SK-N-SH (cell line): ENCODE data around the gene SV2A. TPM values are rescaled to one million over a fixed set of nuclear protein-coding genes. Genes with fewer than 3 reads are reported as not detected.
A peak's percentile ranks its signal among the peaks of the same experiment; 100 is the strongest.

Source experiments
- CTCF ChIA-PET: fragments of 300-600, 350-600 bp; formaldehyde crosslinking; extraction: SDS; loops from one replicate; lab custom pipeline; 2021; lab: Yijun Ruan, JAX
- POLR2A ChIA-PET: fragments of 350-600 bp; sonication (Branson Sonifier 250); formaldehyde crosslinking; extraction: SDS; loops from one replicate; lab custom pipeline; 2020; ENCODE audit warnings: antibody characterized with exemption, inconsistent platforms; lab: Yijun Ruan, JAX
- DNase-seq: peaks from one replicate; pipeline ENCODE4 v3.0.0; 2012
- H2AFZ ChIP-seq: fragments of 200-600 bp; sonication (generic); 2 replicates; pipeline ENCODE4 v1.8.1; 2016; ENCODE audit warnings: antibody characterized with exemption, mild to moderate bottlenecking, low read depth
- H3F3A ChIP-seq: fragments of 200-600 bp; sonication (generic); replicated peaks from 2 replicates; pipeline ENCODE3; 2016; ENCODE audit warnings: antibody characterized with exemption, mild to moderate bottlenecking; ENCODE audit not compliant: insufficient read depth
- H3K27ac ChIP-seq, 2 experiments: fragments of 200-500 bp in 1 of 2; fragments of 200-600 bp in 1 of 2; sonication (Bioruptor generic) in 1 of 2; sonication (generic), shearing (Covaris generic) in 1 of 2; 2 replicates each; pipeline versions ENCODE4 v1.5.1 to v1.6.1; 2014 to 2016; ENCODE audit warnings: low read depth in 2 of 2, inconsistent platforms in 1 of 2, low read length in 1 of 2, mild to moderate bottlenecking in 1 of 2, mixed read lengths in 1 of 2
- H3K27me3 ChIP-seq: fragments of 200-600 bp; sonication (generic), shearing (Covaris generic); 2 replicates; pipeline ENCODE4 v1.6.1; 2016; ENCODE audit warnings: mixed run types; ENCODE audit not compliant: insufficient read depth
- H3K36me3 ChIP-seq, 2 experiments: fragments of 200-500 bp in 1 of 2; fragments of 200-600 bp in 1 of 2; sonication (Bioruptor generic) in 1 of 2; sonication (generic) in 1 of 2; replicated peaks in 1 of 2; 2 replicates each; pipeline versions ENCODE3 to v1.5.1; 2014 to 2016; ENCODE audit warnings: low read length in 1 of 2, mild to moderate bottlenecking in 1 of 2; ENCODE audit not compliant: insufficient read depth in 2 of 2, control insufficient read depth in 1 of 2
- H3K4me1 ChIP-seq, 2 experiments: fragments of 200-500 bp in 1 of 2; fragments of 200-600 bp in 1 of 2; sonication (Bioruptor generic) in 1 of 2; sonication (generic), shearing (Covaris generic) in 1 of 2; 2 replicates each; pipeline versions ENCODE4 v1.5.1 to v1.6.1; 2014 to 2016; ENCODE audit warnings: low read depth in 1 of 2, low read length in 1 of 2, mixed run types in 1 of 2; ENCODE audit not compliant: insufficient read depth in 2 of 2, control insufficient read depth in 1 of 2
- H3K4me2 ChIP-seq: fragments of 200-600 bp; sonication (generic), shearing (Covaris generic); 2 replicates; pipeline ENCODE4 v1.6.1; 2017; ENCODE audit warnings: mixed run types
- H3K4me3 ChIP-seq, 2 experiments: fragments of 200-500 bp in 1 of 2; fragments of 200-600 bp in 1 of 2; sonication (Bioruptor generic) in 1 of 2; sonication (generic), shearing (Covaris generic) in 1 of 2; 2 replicates each; pipeline versions ENCODE4 v1.5.1 to v1.8.1; 2014 to 2016; ENCODE audit warnings: low read depth in 2 of 2, inconsistent platforms in 1 of 2, low read length in 1 of 2, mild to moderate bottlenecking in 1 of 2, mixed read lengths in 1 of 2, moderate library complexity in 1 of 2
- H3K79me2 ChIP-seq: fragments of 200-600 bp; sonication (generic); 2 replicates; pipeline ENCODE4 v1.8.1; 2017; ENCODE audit warnings: mild to moderate bottlenecking; ENCODE audit not compliant: insufficient read depth
- H3K9ac ChIP-seq: fragments of 200-600 bp; sonication (generic); 2 replicates; pipeline ENCODE4 v1.6.1; 2017; ENCODE audit warnings: mixed run types
- H3K9me2 ChIP-seq: fragments of 200-600 bp; sonication (generic); 2 replicates; pipeline ENCODE4 v1.6.1; 2017; ENCODE audit warnings: mixed run types
- H3K9me3 ChIP-seq: fragments of 200-600 bp; sonication (generic); 2 replicates; pipeline ENCODE4 v1.6.1; 2017; ENCODE audit warnings: mixed run types, mild to moderate bottlenecking, moderate library complexity
- H4K20me1 ChIP-seq: fragments of 200-600 bp; sonication (generic); 2 replicates; pipeline ENCODE4 v1.6.1; 2017; ENCODE audit warnings: mild to moderate bottlenecking, mixed run types; ENCODE audit not compliant: insufficient read depth
- ELF1 ChIP-seq: IDR thresholded peaks from 2 replicates; pipeline ENCODE4 v1.4.0; 2012
- FOXM1 ChIP-seq: IDR thresholded peaks from 2 replicates; pipeline ENCODE4 v1.4.0; 2012; ENCODE audit warnings: low read depth, mild to moderate bottlenecking
- MXI1 ChIP-seq: IDR thresholded peaks from 2 replicates; pipeline ENCODE4 v1.6.1; 2012; ENCODE audit warnings: mild to moderate bottlenecking, low read depth, low read length, improper control_type of control experiment
- NFIC ChIP-seq: IDR thresholded peaks from 2 replicates; pipeline ENCODE4 v1.4.0; 2012; ENCODE audit warnings: borderline replicate concordance
- NRF1 ChIP-seq: IDR thresholded peaks from 2 replicates; pipeline ENCODE4 v1.6.1; 2012; ENCODE audit warnings: low read depth, mild to moderate bottlenecking, low read length
- POLR2AphosphoS5 ChIP-seq: IDR thresholded peaks from 2 replicates; pipeline ENCODE4 v1.6.1; 2012; ENCODE audit warnings: low read depth, low read length
- RFX5 ChIP-seq: IDR thresholded peaks from 2 replicates; pipeline ENCODE4 v1.6.1; 2012; ENCODE audit warnings: mild to moderate bottlenecking, improper control_type of control experiment, low read length
- SMC3 ChIP-seq: IDR thresholded peaks from 2 replicates; pipeline ENCODE4 v1.6.1; 2012; ENCODE audit warnings: low read depth, low read length, improper control_type of control experiment
- TCF12 ChIP-seq: IDR thresholded peaks from 2 replicates; pipeline ENCODE4 v1.4.0; 2012
- TEAD4 ChIP-seq: IDR thresholded peaks from 2 replicates; pipeline ENCODE4 v1.4.0; 2012; ENCODE audit warnings: mild to moderate bottlenecking, borderline replicate concordance; ENCODE audit not compliant: insufficient read depth
- YY1 ChIP-seq: IDR thresholded peaks from 2 replicates; pipeline ENCODE4 v1.4.0; 2012; ENCODE audit warnings: low read depth, mild to moderate bottlenecking
- WGBS: methylation state at CpG from one replicate; pipeline ENCODE4 v1.1.6; 2017; ENCODE audit warnings: low lambda C conversion rate; 5-methylcytosine and 5-hydroxymethylcytosine counted together
- polyA plus RNA-seq, 3 experiments: library from polyadenylated mRNA; depleted of rRNA; stranded (reverse); fragments of >200 nt; gene quantifications; 2 replicates each; pipeline ENCODE4 v1.2.3, GENCODE V29; 2012
- TF ChIP-seq, protein P1 (sequence below): fragments of 150-350 bp; IDR thresholded peaks from 2 replicates; pipeline ENCODE4 v1.6.1; 2017; ENCODE audit warnings: antibody characterized with exemption, low read length, low read depth, borderline replicate concordance
- TF ChIP-seq, protein P2 (sequence below): IDR thresholded peaks from 2 replicates; pipeline ENCODE4 v1.4.0; 2012; ENCODE audit warnings: low read depth
- TF ChIP-seq, protein P3 (sequence below): fragments of 150-350 bp; IDR thresholded peaks from 2 replicates; pipeline ENCODE4 v1.6.1; 2016; ENCODE audit warnings: mild to moderate bottlenecking, low read depth, low read length
- TF ChIP-seq, protein P4 (sequence below): IDR thresholded peaks from 2 replicates; pipeline ENCODE4 v1.4.0; 2012; ENCODE audit warnings: low read depth, borderline replicate concordance
- TF ChIP-seq, protein P5 (sequence below): fragments of 200-600 bp; sonication (generic); IDR thresholded peaks from 2 replicates; pipeline ENCODE4 v1.6.1; 2017; ENCODE audit warnings: antibody characterized with exemption, mild to moderate bottlenecking, moderate library complexity
- TF ChIP-seq, protein P6 (sequence below): IDR thresholded peaks from 2 replicates; pipeline ENCODE4 v1.6.1; 2012; ENCODE audit warnings: mild to moderate bottlenecking, low read depth, low read length, moderate library complexity

The SV2A gene
- polyA plus RNA-seq, 1 of the 3 experiments (the other 2 are of a cell fraction) = 22.7 TPM

DNA sequence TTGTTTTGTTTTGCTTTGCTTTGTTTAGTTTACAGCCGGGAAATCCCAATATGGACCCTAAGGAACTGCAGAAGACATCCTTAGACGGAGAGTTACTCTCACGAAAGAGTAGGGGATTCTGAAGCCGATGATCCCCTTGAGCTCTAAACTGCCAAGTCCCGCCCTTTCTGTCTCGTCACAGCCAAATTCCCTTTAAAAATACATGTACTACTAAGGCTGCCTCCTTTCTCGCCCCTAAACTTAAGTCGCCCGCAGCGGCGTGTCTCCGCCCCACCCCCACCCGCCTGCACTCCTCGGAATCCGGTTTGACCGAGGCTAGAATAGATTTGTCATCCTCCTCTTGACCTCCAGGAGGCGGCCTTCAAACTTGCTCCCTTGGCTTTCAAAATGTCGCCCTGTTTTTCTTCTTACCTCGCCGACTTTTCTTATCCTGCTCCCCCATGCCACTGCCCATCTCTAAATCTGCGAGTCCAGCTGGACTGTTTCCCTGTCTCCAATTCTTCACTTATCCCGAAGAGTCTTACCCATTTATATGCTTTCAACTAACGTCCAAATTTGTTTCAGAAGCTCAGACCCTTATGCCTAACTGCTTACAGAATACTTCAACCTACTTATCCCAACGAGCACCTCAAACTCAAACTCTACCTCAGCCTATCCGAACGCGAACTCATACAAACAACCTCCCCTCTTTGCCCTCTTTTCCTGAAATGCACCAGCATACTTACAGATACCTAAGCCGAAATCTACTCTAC lies 29.2 kb downstream of the SV2A start (continued):
- TF ChIP-seq SMC3 (peak; percentile 73), POLR2AphosphoS5 (peak; percentile 63), TEAD4 (0 out of 2 replicates have a peak, but pooled peaks have one; percentile 16), RFX5 (no peak), ELF1 (no peak), NRF1 (no peak), MXI1 (peak; percentile 76), YY1 (peak; percentile 84)
- TF ChIP-seq, protein P1, sequence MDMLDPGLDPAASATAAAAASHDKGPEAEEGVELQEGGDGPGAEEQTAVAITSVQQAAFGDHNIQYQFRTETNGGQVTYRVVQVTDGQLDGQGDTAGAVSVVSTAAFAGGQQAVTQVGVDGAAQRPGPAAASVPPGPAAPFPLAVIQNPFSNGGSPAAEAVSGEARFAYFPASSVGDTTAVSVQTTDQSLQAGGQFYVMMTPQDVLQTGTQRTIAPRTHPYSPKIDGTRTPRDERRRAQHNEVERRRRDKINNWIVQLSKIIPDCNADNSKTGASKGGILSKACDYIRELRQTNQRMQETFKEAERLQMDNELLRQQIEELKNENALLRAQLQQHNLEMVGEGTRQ = no peak
- TF ChIP-seq, protein P2, sequence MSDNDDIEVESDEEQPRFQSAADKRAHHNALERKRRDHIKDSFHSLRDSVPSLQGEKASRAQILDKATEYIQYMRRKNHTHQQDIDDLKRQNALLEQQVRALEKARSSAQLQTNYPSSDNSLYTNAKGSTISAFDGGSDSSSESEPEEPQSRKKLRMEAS = peak; percentile 65
- TF ChIP-seq, protein P3, sequence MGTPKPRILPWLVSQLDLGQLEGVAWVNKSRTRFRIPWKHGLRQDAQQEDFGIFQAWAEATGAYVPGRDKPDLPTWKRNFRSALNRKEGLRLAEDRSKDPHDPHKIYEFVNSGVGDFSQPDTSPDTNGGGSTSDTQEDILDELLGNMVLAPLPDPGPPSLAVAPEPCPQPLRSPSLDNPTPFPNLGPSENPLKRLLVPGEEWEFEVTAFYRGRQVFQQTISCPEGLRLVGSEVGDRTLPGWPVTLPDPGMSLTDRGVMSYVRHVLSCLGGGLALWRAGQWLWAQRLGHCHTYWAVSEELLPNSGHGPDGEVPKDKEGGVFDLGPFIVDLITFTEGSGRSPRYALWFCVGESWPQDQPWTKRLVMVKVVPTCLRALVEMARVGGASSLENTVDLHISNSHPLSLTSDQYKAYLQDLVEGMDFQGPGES = no peak

DNA sequence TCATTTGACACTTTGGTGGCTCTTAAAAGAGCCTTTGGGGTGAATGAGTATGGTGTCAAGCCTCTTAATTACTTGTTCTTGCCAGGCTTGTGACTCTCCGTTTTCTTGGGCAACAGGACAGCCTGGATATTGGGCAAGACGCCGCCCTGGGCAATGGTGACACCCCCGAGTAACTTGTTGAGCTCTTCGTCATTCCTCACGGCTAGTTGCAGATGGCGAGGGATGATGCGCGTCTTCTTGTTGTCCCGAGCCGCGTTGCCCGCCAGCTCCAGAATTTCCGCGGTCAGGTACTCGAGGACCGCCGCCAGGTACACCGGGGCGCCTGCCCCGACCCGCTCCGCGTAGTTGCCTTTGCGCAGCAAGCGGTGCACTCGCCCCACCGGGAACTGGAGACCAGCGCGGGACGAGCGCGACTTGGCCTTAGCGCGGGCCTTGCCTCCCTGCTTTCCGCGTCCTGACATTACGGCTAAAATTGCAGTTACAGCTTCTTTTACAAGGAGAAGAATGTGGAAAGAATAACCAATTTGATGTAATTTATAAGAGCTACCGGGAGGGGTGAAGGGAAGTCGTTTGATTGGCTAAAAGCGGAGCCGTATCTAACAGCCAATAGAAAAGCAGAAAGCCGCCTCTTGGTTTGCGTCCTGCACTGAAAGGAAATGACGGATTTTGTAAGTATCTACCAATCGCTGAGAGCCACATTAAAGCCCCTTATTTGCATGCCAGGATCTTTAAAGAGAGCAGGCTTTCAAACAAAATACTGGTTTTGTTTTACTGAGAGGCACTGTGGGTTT lies 30.0 kb downstream of the SV2A start:
- H3K36me3 ChIP-seq = no peaks in the 10 kb centered on the region
- CTCF ChIA-PET = interaction anchor here (1.0 to 3.6 kb wide), 15 partner anchors 15 to 300 kb away, joined by 3 to 33 read pairs (median 4); partner anchors contain the start of genes SF3B4 and VPS45
- TF ChIP-seq, protein P4, sequence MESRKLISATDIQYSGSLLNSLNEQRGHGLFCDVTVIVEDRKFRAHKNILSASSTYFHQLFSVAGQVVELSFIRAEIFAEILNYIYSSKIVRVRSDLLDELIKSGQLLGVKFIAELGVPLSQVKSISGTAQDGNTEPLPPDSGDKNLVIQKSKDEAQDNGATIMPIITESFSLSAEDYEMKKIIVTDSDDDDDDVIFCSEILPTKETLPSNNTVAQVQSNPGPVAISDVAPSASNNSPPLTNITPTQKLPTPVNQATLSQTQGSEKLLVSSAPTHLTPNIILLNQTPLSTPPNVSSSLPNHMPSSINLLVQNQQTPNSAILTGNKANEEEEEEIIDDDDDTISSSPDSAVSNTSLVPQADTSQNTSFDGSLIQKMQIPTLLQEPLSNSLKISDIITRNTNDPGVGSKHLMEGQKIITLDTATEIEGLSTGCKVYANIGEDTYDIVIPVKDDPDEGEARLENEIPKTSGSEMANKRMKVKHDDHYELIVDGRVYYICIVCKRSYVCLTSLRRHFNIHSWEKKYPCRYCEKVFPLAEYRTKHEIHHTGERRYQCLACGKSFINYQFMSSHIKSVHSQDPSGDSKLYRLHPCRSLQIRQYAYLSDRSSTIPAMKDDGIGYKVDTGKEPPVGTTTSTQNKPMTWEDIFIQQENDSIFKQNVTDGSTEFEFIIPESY = peak; percentile 90
- TF ChIP-seq, protein P5, sequence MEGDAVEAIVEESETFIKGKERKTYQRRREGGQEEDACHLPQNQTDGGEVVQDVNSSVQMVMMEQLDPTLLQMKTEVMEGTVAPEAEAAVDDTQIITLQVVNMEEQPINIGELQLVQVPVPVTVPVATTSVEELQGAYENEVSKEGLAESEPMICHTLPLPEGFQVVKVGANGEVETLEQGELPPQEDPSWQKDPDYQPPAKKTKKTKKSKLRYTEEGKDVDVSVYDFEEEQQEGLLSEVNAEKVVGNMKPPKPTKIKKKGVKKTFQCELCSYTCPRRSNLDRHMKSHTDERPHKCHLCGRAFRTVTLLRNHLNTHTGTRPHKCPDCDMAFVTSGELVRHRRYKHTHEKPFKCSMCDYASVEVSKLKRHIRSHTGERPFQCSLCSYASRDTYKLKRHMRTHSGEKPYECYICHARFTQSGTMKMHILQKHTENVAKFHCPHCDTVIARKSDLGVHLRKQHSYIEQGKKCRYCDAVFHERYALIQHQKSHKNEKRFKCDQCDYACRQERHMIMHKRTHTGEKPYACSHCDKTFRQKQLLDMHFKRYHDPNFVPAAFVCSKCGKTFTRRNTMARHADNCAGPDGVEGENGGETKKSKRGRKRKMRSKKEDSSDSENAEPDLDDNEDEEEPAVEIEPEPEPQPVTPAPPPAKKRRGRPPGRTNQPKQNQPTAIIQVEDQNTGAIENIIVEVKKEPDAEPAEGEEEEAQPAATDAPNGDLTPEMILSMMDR = no peak
- TF ChIP-seq NRF1 (no peak), YY1 (no peak), NFIC (no peak), TCF12 (no peak; the same call in none of the 2 replicates), FOXM1 (no peak), TEAD4 (no peak)
- TF ChIP-seq, protein P6, sequence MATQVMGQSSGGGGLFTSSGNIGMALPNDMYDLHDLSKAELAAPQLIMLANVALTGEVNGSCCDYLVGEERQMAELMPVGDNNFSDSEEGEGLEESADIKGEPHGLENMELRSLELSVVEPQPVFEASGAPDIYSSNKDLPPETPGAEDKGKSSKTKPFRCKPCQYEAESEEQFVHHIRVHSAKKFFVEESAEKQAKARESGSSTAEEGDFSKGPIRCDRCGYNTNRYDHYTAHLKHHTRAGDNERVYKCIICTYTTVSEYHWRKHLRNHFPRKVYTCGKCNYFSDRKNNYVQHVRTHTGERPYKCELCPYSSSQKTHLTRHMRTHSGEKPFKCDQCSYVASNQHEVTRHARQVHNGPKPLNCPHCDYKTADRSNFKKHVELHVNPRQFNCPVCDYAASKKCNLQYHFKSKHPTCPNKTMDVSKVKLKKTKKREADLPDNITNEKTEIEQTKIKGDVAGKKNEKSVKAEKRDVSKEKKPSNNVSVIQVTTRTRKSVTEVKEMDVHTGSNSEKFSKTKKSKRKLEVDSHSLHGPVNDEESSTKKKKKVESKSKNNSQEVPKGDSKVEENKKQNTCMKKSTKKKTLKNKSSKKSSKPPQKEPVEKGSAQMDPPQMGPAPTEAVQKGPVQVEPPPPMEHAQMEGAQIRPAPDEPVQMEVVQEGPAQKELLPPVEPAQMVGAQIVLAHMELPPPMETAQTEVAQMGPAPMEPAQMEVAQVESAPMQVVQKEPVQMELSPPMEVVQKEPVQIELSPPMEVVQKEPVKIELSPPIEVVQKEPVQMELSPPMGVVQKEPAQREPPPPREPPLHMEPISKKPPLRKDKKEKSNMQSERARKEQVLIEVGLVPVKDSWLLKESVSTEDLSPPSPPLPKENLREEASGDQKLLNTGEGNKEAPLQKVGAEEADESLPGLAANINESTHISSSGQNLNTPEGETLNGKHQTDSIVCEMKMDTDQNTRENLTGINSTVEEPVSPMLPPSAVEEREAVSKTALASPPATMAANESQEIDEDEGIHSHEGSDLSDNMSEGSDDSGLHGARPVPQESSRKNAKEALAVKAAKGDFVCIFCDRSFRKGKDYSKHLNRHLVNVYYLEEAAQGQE = peak; percentile 43; the same call in 1 of the 2 replicates
- TF ChIP-seq, protein P2 = peak; percentile 38; the same call in 1 of the 2 replicates

More for the DNA sequence above, 30.0 kb downstream of the SV2A start:
- Histone ChIP-seq H3K79me2 (peaks cover 30% of the 10 kb centered on the region), H3K4me3 (peak overlapping the region; percentile 73 to 80), H3K27ac (peak overlapping the region; percentile 98 to 100), H3K9me3 (no peaks in the 10 kb centered on the region), H4K20me1 (peaks cover 20% of the 10 kb centered on the region; the same call in 1 of the 2 replicates), H3K9ac (peak overlapping the region; percentile 79), H2AFZ (0 out of 2 replicates have a peak overlapping the region, but pooled peaks have one; percentile 88), H3K4me1 (peaks cover 8 to 19% of the 10 kb centered on the region in 2 experiments; a peak in 3 of 4 replicates), H3F3A (peaks cover 43% of the 10 kb centered on the region), H3K9me2 (no peaks in the 10 kb centered on the region), H3K4me2 (peak overlapping the region; percentile 82), H3K27me3 (no peaks in the 10 kb centered on the region)
- POLR2A ChIA-PET = interaction anchor here (0.6 to 4.4 kb wide), 30 partner anchors 12 to 1492 kb away, joined by 3 to 34 read pairs (median 7); partner anchors contain the start of genes BOLA1, OTUD7B, SF3B4 and SV2A
- WGBS = 0% methylated on average over 28 of the region's 46 CpGs
- DNase-seq = peak; percentile 80
